Activated CD4-positive, alpha-beta T cell treated with anti-CD3 and anti-CD28 coated beads for 48 hours (primary cell): ENCODE measurements around the gene HSPB7.
"Not testable (repeated sequence)": the region's sequence is repeated elsewhere in the genome, so short reads cannot be mapped to it uniquely, and the experiment has no call there.

ENCODE experiments used
- DNase-seq: peaks from one replicate; pipeline ENCODE4 v3.0.0-alpha.2; 2020

HSPB7 gene

GRCh38 chr1:16005597-16005996 lies 12.2 kb downstream of the HSPB7 start:
- no peak for DNase-seq

DNA sequence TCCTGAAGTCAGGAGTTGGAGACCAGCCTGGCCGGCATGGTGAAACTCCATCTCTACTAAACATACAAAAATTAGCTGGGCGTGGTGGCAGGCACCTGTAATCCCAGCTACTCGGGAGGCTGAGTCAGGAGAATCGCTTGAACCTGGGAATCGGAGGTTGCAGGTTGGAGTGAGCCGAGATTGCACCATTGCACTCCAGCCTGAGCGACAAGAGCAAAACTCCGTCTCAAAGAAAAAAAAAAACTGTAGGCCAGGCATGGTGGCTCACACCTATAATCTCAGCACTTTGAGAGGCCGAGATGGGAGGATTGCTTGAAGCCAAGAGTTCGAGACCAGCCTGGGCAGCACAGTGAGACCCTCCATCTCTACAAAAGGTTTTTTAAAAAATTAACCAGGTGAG lies 16.6 kb downstream of the HSPB7 start:
- not testable (repeated sequence) for DNase-seq

- DNase-seq = no peak
Measured at GRCh38 chr1:15998929-15999328, 18.9 kb downstream of the HSPB7 start.

DNA sequence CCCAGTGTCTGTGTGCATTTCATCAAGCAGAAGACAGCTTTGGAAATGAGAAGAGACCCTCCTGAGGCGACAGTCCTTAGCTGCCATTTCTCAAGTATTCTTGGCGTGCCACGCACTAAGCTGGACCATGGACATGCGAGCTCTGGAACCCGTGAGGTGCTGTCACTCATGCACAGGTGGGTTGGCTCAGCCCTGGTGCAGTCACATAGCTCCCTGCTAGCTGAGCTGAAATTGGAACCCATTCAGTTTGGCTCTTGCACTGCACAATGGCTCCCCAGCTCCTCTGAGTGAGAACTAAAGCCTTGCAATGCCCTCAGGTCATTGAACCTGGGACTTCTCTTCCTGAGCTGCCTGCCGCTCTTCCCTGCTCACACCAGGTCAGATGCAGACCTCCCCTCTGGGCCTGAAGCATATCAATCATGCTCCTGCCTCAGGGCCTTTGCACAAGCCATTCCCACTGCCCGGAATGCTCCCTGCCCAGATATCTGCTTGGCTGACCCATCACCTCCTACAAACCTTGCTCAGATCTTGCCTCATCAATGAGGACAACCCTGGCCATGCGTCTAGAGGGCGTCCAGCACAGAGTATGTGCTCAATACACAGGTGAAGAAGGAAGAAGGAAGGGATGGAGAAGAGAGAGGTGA lies 20.1 kb downstream of the HSPB7 start:
- DNase-seq = no peak

DNA sequence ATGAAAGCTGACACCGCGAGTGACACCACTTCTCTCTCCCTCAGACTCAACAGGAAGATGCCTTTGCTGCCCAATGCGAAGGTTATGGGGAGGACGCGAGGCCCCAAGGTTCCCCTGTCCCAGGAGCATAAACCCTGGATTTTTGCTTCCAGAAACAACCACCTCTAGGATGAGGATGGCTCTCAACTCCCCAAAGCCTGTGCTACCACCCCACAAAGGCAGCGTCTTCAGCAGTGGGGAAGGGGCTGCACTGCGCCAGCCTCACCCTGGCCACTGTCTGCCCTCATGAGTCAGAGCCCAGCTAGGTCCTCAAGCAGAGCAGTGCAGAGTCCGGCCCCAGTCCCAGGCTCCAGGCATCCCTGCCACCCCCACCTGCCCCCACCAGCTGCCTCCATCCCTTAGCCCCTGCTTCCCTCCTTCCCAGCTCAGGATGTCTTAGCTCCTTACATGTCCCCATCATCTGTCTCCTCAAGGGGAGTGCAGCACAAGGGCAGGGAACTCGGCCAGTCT lies 20.7 kb downstream of the HSPB7 start:
- no peak for DNase-seq

- DNase-seq = peak; percentile 68
Measured at GRCh38 chr1:15994590-15995351, 23.1 kb downstream of the HSPB7 start.

DNA sequence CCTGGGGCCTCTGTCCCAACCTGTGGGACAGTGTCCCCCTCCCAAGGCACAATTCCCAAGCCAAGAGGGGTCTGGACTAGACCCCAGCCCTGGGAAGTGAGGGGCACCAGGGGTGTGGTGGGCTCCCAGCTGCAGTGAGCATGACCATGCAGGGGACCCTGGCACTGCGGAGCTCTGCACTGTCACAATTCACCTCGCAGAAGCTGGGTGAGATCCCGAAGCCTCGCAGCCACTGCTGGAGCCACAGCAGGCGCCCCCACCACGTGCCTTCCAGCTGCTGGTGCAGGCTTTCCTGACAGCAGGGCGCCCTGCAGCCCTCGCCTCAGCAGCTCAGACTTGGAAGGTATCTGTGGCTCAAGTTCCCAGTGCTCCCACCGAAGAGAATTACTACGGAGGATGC lies 23.8 kb downstream of the HSPB7 start:
- DNase-seq = no peak

DNA sequence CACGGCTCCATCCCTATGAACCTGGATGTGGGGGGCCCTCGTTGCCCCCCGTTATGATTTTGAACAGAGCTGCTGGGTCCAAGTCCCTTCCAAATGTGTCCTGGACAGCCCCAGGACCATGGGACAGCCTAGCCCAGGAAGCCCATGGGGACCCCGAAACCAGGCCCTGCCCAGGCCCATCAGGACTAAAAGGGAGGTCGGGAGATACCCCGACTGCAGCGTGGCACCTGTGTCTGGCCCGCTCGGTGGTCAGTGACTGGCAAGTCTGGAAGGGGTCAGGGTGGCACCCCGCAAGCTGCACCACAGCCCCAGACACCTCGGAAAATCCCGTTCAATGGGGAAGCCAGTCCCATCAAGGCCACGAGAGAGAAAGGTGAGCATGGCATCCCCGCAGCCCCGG lies 24.2 kb downstream of the HSPB7 start:
- DNase-seq = no peak

DNA sequence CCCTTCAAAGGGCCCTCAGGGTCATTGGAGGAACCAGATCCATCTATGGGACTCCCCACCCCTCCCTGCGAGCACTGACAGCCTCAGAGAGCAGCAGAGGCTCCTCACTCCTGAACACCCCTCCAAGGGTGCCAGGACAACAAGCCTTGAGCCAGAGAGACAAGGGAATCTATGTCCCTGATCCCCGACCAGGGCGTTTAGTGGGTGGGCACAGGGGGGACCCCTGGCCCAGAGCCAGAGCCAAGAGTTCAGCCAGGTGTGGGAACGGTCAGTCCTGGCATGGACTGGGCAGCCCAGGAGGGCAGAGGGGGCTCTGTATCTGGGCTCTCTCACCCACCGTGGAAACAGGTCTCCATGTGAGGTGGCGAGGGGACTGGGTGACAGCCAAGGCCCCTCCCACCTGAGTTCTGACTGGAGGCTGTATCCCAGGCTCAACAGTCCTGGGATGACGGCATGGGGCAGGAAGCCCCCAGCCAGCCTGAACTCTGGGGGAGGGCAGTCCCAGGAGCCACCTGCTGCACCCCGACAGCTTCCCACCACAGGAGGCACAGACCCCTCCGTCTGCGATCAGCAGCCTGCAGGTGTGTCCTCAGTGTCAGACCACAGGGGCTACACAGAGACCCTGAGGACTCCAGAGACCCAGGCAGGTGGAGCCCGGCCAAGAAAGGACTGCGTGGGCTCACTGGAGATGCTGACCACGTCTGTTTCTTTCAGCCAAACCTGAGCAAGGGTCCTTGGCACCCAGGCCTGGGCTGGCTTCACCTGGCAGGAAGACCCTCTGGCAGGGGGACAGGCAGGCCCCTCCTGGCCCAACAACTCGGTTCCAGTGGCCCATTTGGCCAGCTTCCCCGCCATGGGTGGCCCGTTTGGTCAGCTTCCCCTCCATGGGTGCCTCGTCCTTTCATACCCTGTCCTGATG lies 25.0 kb downstream of the HSPB7 start:
- no peak for DNase-seq

GRCh38 chr1:15992187-15992553 lies 25.7 kb downstream of the HSPB7 start:
- no peak for DNase-seq

GRCh38 chr1:15991427-15992186 lies 26.2 kb downstream of the HSPB7 start:
- no peak for DNase-seq

- no peak for DNase-seq
Measured at GRCh38 chr1:15989776-15990175, 28.1 kb downstream of the HSPB7 start.

DNA sequence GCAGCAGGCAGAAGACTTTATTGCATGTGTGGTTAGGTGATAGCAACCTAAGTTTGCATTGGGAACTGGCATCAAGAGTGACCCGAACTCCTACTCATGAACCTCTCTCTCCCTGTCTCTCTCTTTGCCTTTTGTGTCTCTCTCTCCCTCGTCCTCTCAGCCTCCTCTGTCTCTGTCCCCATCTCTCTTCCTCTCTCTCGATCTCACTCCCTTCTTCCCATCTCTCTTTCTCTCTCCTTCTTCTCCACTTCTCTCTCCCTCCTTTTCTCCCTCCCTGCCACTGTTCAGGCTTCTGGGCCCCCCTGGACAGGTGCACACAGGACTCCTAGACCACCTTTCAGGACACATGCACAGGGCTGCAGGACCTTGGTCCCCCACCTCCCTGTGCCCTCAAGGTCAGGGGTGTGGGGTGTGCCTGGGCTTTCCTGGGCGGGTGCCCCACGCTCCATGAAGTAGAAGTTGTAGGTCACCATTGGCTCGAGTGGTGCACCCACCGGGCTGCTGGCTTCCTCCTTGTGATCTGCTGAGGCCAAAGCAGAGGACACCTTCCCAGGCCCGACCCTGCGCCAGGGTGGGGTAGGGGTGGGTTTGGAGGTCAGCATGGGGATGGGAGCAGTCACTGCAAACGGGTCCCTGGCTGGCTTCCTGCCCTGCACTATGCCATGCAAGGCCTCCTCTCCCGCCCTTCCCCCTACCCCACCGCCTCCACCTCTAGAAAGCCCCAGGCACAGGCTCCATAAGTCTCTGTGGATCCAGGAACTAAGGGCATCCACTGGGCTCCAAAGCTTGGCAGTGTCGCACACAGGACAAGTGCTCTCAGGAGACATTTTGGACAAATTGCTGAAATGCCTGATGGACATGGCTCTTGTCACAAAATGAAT lies 28.7 kb downstream of the HSPB7 start:
- no peak for DNase-seq

GRCh38 chr1:15985611-15986297 lies 32.1 kb downstream of the HSPB7 start:
- DNase-seq = no peak

- no peak for DNase-seq
Measured at GRCh38 chr1:15983275-15983674, 34.6 kb downstream of the HSPB7 start.

GRCh38 chr1:15981679-15982078 lies 36.2 kb downstream of the HSPB7 start:
- no peak for DNase-seq

GRCh38 chr1:15977947-15978346 lies 39.9 kb downstream of the HSPB7 start:
- not testable (repeated sequence) for DNase-seq

DNA sequence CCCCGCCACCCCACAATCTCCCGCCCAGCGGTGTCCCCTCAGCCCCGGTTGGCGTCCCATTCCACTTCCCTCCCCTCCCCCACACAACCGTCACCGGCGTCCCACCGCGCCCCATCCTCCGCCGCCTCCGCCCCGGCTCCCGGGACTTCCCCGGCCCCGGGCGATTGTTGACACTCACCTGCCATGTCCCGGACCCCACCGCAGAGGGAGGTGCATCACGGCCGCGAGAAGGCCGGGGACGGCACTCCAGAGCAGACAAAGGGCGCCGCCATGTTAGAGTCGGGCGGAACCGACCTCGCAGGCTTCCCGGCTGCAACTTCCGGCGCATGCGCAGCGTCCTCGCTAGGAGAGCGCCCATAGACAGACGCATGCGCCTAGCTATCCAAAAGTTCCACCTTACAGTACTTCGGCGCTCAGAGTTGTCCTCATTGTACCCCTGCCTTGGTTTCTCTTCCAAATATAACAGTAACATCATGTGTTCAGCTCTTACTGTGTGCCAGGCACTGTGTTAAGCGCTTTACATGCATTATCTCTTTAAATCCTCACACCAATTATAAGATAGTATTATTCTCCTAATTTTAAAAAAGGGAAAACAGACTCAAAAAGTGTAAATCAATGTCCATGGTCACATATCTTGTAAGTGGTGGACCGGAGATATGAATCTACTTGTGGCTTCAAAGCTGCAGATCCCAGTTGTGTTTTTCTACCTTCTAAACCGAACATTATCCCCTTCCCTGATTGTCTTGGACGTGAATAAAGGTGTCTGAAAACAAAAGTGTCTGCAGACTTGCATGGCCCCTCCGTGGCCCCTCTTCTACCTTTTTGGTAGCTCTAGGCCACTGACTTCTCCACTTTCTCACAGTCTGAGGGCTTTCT lies 41.8 kb downstream of the HSPB7 start, which contains the start of gene ZBTB17:
Gene ZBTB17, minus strand, starts transcription at position 297 of the 876 bp plus-strand sequence. CDS start 27,606 bp downstream, outside the sequence.
- DNase-seq = peak; percentile 97

DNA sequence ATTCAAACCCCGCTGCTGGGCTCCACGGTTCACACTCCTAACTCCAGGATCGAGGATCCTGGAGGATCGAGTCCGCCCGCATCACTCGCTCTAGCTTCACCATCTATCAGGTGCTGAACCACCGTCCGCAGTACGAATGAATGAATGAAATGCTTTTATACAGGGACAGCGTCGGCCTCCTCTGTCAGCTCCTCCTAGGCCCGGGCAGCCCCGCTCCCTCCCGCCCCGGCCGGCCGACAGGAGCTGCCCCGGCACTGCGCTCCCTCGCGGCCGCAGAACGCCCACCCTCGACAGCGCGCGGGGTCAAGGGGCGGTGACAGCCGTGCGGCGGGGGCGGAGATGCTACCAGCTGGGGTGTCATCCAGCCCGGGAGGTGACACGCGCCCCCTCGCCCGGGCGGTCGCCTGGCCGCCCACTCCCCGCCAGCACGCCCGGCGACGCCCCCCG lies 42.5 kb downstream of the HSPB7 start:
- peak; percentile 83 for DNase-seq

- DNase-seq = peak; percentile 50
Measured at GRCh38 chr1:15974855-15975254, 43.0 kb downstream of the HSPB7 start.
